Kidney (tissue), 14 donors: ENCODE data around the gene SLC25A25. TPM values are rescaled to one million over a fixed set of nuclear protein-coding genes. Genes with fewer than 3 reads are reported as not detected.

ENCODE experiments used
- DNase-seq, 5 donors: peaks; one replicate each; pipeline ENCODE4 v3.0.0-alpha.2; 2013 to 2020
- FAIRE-seq: peaks from 2 replicates; lab custom pipeline; 2012; peaks lifted over from hg19 to GRCh38; lab: Jason Lieb, UNC
- H3K27ac ChIP-seq, 2 donors: one replicate each; pipeline ENCODE4 v1.7.0; 2013; ENCODE audit warnings: low read depth in 2 of 2, low read length in 2 of 2, inconsistent platforms in 1 of 2
- H3K27me3 ChIP-seq: one replicate; pipeline ENCODE4 v1.7.1; 2013; ENCODE audit warnings: low read length, inconsistent platforms; ENCODE audit not compliant: control insufficient read depth, insufficient read depth
- H3K36me3 ChIP-seq, 3 donors: one replicate each; pipeline versions ENCODE4 v1.7.0 to v1.7.1; 2013; ENCODE audit warnings: low read length in 3 of 3, control low read depth in 1 of 3, inconsistent platforms in 1 of 3; ENCODE audit not compliant: insufficient read depth in 3 of 3, control insufficient read depth in 2 of 3
- H3K4me1 ChIP-seq, 3 donors: one replicate each; pipeline versions ENCODE4 v1.7.0 to v1.7.1; 2013; ENCODE audit warnings: low read length in 3 of 3, inconsistent platforms in 1 of 3, low read depth in 1 of 3; ENCODE audit not compliant: control insufficient read depth in 2 of 3, insufficient read depth in 2 of 3
- H3K4me3 ChIP-seq, 3 donors: one replicate each; pipeline versions ENCODE4 v1.7.0 to v1.8.1; 2013; ENCODE audit warnings: low read length in 3 of 3, control low read depth in 1 of 3, inconsistent platforms in 1 of 3
- H3K9ac ChIP-seq, 3 donors: one replicate each; pipeline versions ENCODE4 v1.7.0 to v1.7.1; 2013; ENCODE audit warnings: low read length in 3 of 3, control low read depth in 1 of 3, inconsistent platforms in 1 of 3
- H3K9me3 ChIP-seq, 3 donors: one replicate each; pipeline versions ENCODE4 v1.7.0 to v1.7.1; 2013; ENCODE audit warnings: low read length in 3 of 3, control low read depth in 1 of 3, inconsistent platforms in 1 of 3; ENCODE audit not compliant: control insufficient read depth in 2 of 3, insufficient read depth in 1 of 3
- CTCF ChIP-seq: IDR thresholded peaks from 3 replicates; pipeline ENCODE4 v1.5.1; 2012; ENCODE audit warnings: mild to moderate bottlenecking, moderate library complexity, borderline replicate concordance; ENCODE audit not compliant: insufficient read depth; ENCODE audit errors: extremely low read depth
- intact Hi-C: fragments of 100-400 bp; cut with DNase I; formaldehyde crosslinking; loops from one replicate; pipeline ENCODE4 v1.11.1; 2022
- polyA plus RNA-seq: library from polyadenylated mRNA; stranded (reverse); fragments of 350-450 nt; fragmentation: Illumina TruSeq; extraction: RNeasy Lipid Tissue Mini Kit (QIAGEN cat#74804); gene quantifications from one replicate; pipeline ENCODE4 v1.2.3, GENCODE V29; 2014; ENCODE audit warnings: low read depth, low replicate concordance; ENCODE audit not compliant: insufficient read depth
- total RNA-seq: library from RNA; stranded (reverse); fragmentation: NEBNext Ultra II Directional; extraction: Animal tissue kit (Norgen Biotek cat#: 25700); gene quantifications from one replicate; pipeline ENCODE4 v1.2.1, GENCODE V29; 2021
- donor health status: control.
- donor health status: control.
- donor health status: control.
- donor health status: control.
- donor health status: control.
- donor health status: DM: yes; HTN: yes; CAD: no.
- donor health status: Normal renal cell carcinoma (clear cell type).

The SLC25A25 gene
- total and polyA plus RNA-seq, 2 donors from 2014 or later = 20.4 to 24.9 TPM

- DNase-seq = peak in 1 of 5 donors; percentile 61
- TF ChIP-seq CTCF = peak; percentile 3
- H3K9ac ChIP-seq = peak overlapping the region in 2 of 3 donors; percentile 9 to 47
- H3K27me3 ChIP-seq = no peaks in the 10 kb centered on the region
- H3K27ac ChIP-seq = peak overlapping the region; percentile 86 to 98
- peaks cover 6 to 58% (median 40%) of the 10 kb centered on the region in 3 donors for H3K36me3 ChIP-seq
- FAIRE-seq = no peak
- intact Hi-C loops = no loop called here
- no peaks in the 10 kb centered on the region for H3K9me3 ChIP-seq
- peaks cover 0 to 56% (median 49%) of the 10 kb centered on the region in 3 donors for H3K4me1 ChIP-seq
- H3K4me3 ChIP-seq = peak overlapping the region in 1 of 3 donors; percentile 9
Measured at GRCh38 chr9:128103589-128103962, 35.5 kb downstream of the SLC25A25 start.

- Histone ChIP-seq H3K27me3 (no peaks in the 10 kb centered on the region), H3K36me3 (peaks cover 6 to 58% (median 40%) of the 10 kb centered on the region in 3 donors), H3K4me3 (peak overlapping the region in 2 of 3 donors; percentile 9 to 11), H3K9me3 (no peaks in the 10 kb centered on the region), H3K9ac (peak overlapping the region in 1 of 3 donors; percentile 47), H3K27ac (peak overlapping the region; percentile 86 to 98), H3K4me1 (peaks cover 0 to 51% (median 49%) of the 10 kb centered on the region in 3 donors)
- intact Hi-C loops = no loop called here
- DNase-seq (peak in 2 of 5 donors; percentile 46 to 48), FAIRE-seq (no peak)
- TF ChIP-seq CTCF = no peak
Measured at GRCh38 chr9:128104171-128104618, 36.2 kb downstream of the SLC25A25 start.

GRCh38 chr9:128105538-128106175, 37.6 kb downstream of the SLC25A25 start:
- FAIRE-seq = no peak
- H3K27ac ChIP-seq = peak overlapping the region in 1 of 2 donors; percentile 34
- peaks cover 0 to 42% (median 35%) of the 10 kb centered on the region in 3 donors for H3K4me1 ChIP-seq
- peaks cover 6 to 58% (median 40%) of the 10 kb centered on the region in 3 donors for H3K36me3 ChIP-seq
- peak in 2 of 5 donors; percentile 33 to 63 for DNase-seq
- H3K4me3 ChIP-seq = no peak overlapping the region
- intact Hi-C loops = no loop called here
- no peak overlapping the region for H3K9ac ChIP-seq
- TF ChIP-seq CTCF = no peak
- no peaks in the 10 kb centered on the region for H3K27me3 ChIP-seq
- H3K9me3 ChIP-seq = no peaks in the 10 kb centered on the region
